HepG2 (cell line): Measurements from ENCODE around the gene TOM1L2. TPM values are rescaled to one million over a fixed set of nuclear protein-coding genes. Genes with fewer than 3 reads are reported as not detected.

Experiments
- ATAC-seq: fragments of 200-7000 bp; cut with Tn5 transposase; 3 replicates; pipeline ENCODE4 v1.9.1; 2020; ENCODE audit warnings: mild to moderate bottlenecking, moderate library complexity
- BruUV-seq: library from RNA; stranded (reverse); fragments of 400-500 nt; replicated peaks from 2 replicates; lab custom pipeline; 2021; lab: Mats Ljungman, UMichigan
- CTCF ChIA-PET: fragments of 300-600 bp; formaldehyde crosslinking; extraction: SDS; loops from one replicate; lab custom pipeline; 2021; ENCODE audit warnings: low total read pairs, inconsistent platforms, low intra/inter-chr PET ratio; lab: Yijun Ruan, JAX
- POLR2A ChIA-PET: fragments of 350-600 bp; sonication (Branson Sonifier 250); formaldehyde crosslinking; loops from one replicate; lab custom pipeline; 2020; ENCODE audit warnings: antibody characterized with exemption, inconsistent platforms; lab: Yijun Ruan, JAX
- DNase-seq: peaks from one replicate; pipeline ENCODE4 v3.0.0-alpha.2; 2015; ENCODE audit warnings: low spot score
- FAIRE-seq: peaks from 3 replicates; lab custom pipeline; 2011; peaks lifted over from hg19 to GRCh38; lab: Jason Lieb, UNC
- H2AFZ ChIP-seq: one replicate; pipeline ENCODE4 v1.6.1; 2011; ENCODE audit warnings: low read length, inconsistent platforms
- H3K27ac ChIP-seq: fragments of 300-600 bp; 3 replicates; pipeline ENCODE4 v1.8.0; 2011; ENCODE audit warnings: mixed run types, mild to moderate bottlenecking, mixed read lengths, low read length, inconsistent platforms; ENCODE audit not compliant: insufficient read depth; ENCODE audit errors: extremely low read length
- H3K27me3 ChIP-seq, 2 experiments: fragments of 200-600 bp in 1 of 2; 2 replicates in 1 of 2; 3 replicates in 1 of 2; pipeline versions ENCODE4 v1.6.0 to v1.8.0; 2011; ENCODE audit warnings: low read length in 2 of 2, mild to moderate bottlenecking in 2 of 2, moderate library complexity in 2 of 2, inconsistent platforms in 1 of 2; ENCODE audit not compliant: insufficient read depth in 2 of 2, control insufficient read depth in 1 of 2
- H3K36me3 ChIP-seq, 2 experiments: fragments of 200-600 bp in 1 of 2; replicated peaks in 1 of 2; 2 replicates in 1 of 2; 3 replicates in 1 of 2; pipeline versions ENCODE4 v1.5.1 to v1.8.0; 2011; ENCODE audit warnings: low read length in 2 of 2, inconsistent platforms in 1 of 2; ENCODE audit not compliant: insufficient read depth in 2 of 2, control insufficient read depth in 1 of 2
- H3K4me1 ChIP-seq: 2 replicates; pipeline ENCODE4 v1.5.1; 2012; ENCODE audit warnings: low read length, inconsistent platforms; ENCODE audit not compliant: insufficient read depth
- H3K4me2 ChIP-seq: 2 replicates; pipeline ENCODE4 v1.6.0; 2011; ENCODE audit warnings: low read depth, low read length, inconsistent platforms
- H3K4me3 ChIP-seq, 3 experiments: fragments of 200-600 bp in 1 of 3; sonication (generic), shearing (Covaris generic) in 1 of 3; replicated peaks in 1 of 3; 2 replicates each; pipeline ENCODE4 v1.5.1; 2011 to 2016; ENCODE audit warnings: low read length in 3 of 3, inconsistent platforms in 2 of 3, low read depth in 2 of 3, mild to moderate bottlenecking in 2 of 3, control low read depth in 1 of 3, mixed read lengths in 1 of 3; ENCODE audit not compliant: insufficient read depth in 1 of 3
- H3K79me2 ChIP-seq: one replicate; pipeline ENCODE4 v1.6.1; 2011; ENCODE audit warnings: low read length, inconsistent platforms; ENCODE audit not compliant: insufficient read depth
- H3K9ac ChIP-seq: 2 replicates; pipeline ENCODE4 v1.6.0; 2011; ENCODE audit warnings: mild to moderate bottlenecking, low read depth, low read length, inconsistent platforms; ENCODE audit not compliant: insufficient read depth
- H3K9me3 ChIP-seq: 2 replicates; pipeline ENCODE4 v1.5.1; 2012; ENCODE audit warnings: mild to moderate bottlenecking, low read length
- H4K20me1 ChIP-seq: 2 replicates; pipeline ENCODE4 v1.6.0; 2011; ENCODE audit warnings: inconsistent platforms, mild to moderate bottlenecking, low read length, moderate library complexity; ENCODE audit not compliant: insufficient read depth
- AKAP8 ChIP-seq: sonication (generic); formaldehyde crosslinking; IDR thresholded peaks from 2 replicates; pipeline ENCODE4 v1.5.1; 2020; ENCODE audit warnings: mild to moderate bottlenecking, missing genetic modification reagents
- HMG20A ChIP-seq: IDR thresholded peaks from 2 replicates; pipeline ENCODE4 v1.6.1; 2016; ENCODE audit warnings: borderline replicate concordance
- JARID2 ChIP-seq: sonication (generic); formaldehyde crosslinking; IDR thresholded peaks from 2 replicates; pipeline ENCODE4 v1.8.1; 2023; ENCODE audit warnings: missing genetic modification reagents, inconsistent platforms; ENCODE audit not compliant: insufficient replicate concordance
- KLF12 ChIP-seq: sonication (generic); formaldehyde crosslinking; IDR thresholded peaks from 2 replicates; pipeline ENCODE4 v1.4.0; 2020; ENCODE audit warnings: missing genetic modification reagents, borderline replicate concordance
- KLF9 ChIP-seq: IDR thresholded peaks from 2 replicates; pipeline ENCODE4 v1.6.1; 2016; ENCODE audit warnings: low read depth
- POGZ ChIP-seq: sonication (generic); formaldehyde crosslinking; IDR thresholded peaks from 2 replicates; pipeline ENCODE4 v1.4.0; 2020; ENCODE audit warnings: mild to moderate bottlenecking, missing genetic modification reagents
- RNF2 ChIP-seq: fragments of 450-650 bp; conservative IDR thresholded peaks from 2 replicates; pipeline ENCODE4 v1.6.1; 2016; ENCODE audit warnings: low read depth
- SMARCC2 ChIP-seq: fragments of 450-650 bp; IDR thresholded peaks from 2 replicates; pipeline ENCODE4 v1.6.1; 2017; ENCODE audit warnings: antibody characterized with exemption, mild to moderate bottlenecking
- TFDP1 ChIP-seq: IDR thresholded peaks from 2 replicates; pipeline ENCODE4 v1.6.1; 2016; ENCODE audit warnings: missing compliant biosample characterization, missing genetic modification reagents, borderline replicate concordance
- THAP8 ChIP-seq: sonication (generic); formaldehyde crosslinking; IDR thresholded peaks from 2 replicates; pipeline ENCODE4 v1.5.1; 2020; ENCODE audit warnings: missing genetic modification reagents, mild to moderate bottlenecking, borderline replicate concordance
- ZNF607 ChIP-seq: sonication (generic); formaldehyde crosslinking; IDR thresholded peaks from 2 replicates; pipeline ENCODE4 v1.5.1; 2020; ENCODE audit warnings: missing genetic modification reagents, mild to moderate bottlenecking, borderline replicate concordance
- ZNF773 ChIP-seq: sonication (generic); formaldehyde crosslinking; IDR thresholded peaks from 2 replicates; pipeline ENCODE4 v1.4.0; 2020; ENCODE audit warnings: missing genetic modification reagents, borderline replicate concordance
- ZZZ3 ChIP-seq: sonication (generic); formaldehyde crosslinking; IDR thresholded peaks from 2 replicates; pipeline ENCODE4 v1.4.0; 2020; ENCODE audit warnings: missing genetic modification reagents, mild to moderate bottlenecking, borderline replicate concordance
- WGBS: methylation state at CpG from one replicate; pipeline ENCODE4 v1.1.6; 2017; ENCODE audit warnings: low lambda C conversion rate; 5-methylcytosine and 5-hydroxymethylcytosine counted together
- in situ Hi-C: cut with HindIII; loops from 2 replicates; pipeline ENCODE4 v1.10.0; 2017; ENCODE audit warnings: low pct_unique_long_range_greater_than_20kb; ENCODE audit not compliant: extremely low pct_ligation_motif_present
- intact Hi-C: fragments of 100-400 bp; cut with micrococcal nuclease; formaldehyde crosslinking; loops from one replicate; pipeline ENCODE4 v1.10.0; 2022; ENCODE audit not compliant: unreplicated experiment
- polyA plus RNA-seq, 8 experiments: library from polyadenylated mRNA; depleted of rRNA in 3 of 8; stranded (reverse) in 7 of 8; unstranded in 1 of 8; fragments of >200 nt; fragmentation: Illumina TruSeq in 4 of 8; extraction: Trizol in 4 of 8; gene quantifications; 2 replicates each; pipeline versions ENCODE4 v1.2.1 to v1.2.3, GENCODE V29; 2011 to 2016; ENCODE audit warnings: low read depth in 4 of 8, missing spikeins in 1 of 8, mixed read lengths in 1 of 8; ENCODE audit not compliant: insufficient read depth in 1 of 8
- total RNA-seq, 5 experiments: library from RNA; depleted of rRNA; stranded (reverse); fragments of >200 nt; fragmentation: Illumina TruSeq; extraction: Trizol; gene quantifications; 2 replicates each; pipeline ENCODE4 v1.2.3, GENCODE V29; 2016; ENCODE audit warnings: low read depth in 1 of 5

The TOM1L2 gene
- total and polyA plus RNA-seq, 2 of the 13 experiments (the other 11 are each of a cell fraction or from before 2014, with no cell fraction given): 4.7 to 7.4 TPM

- ATAC-seq: no peak
- in situ Hi-C loops (no loop called here), intact Hi-C loops (no loop called here)
- Histone ChIP-seq H3K36me3 (no peaks in the 10 kb centered on the region), H3K27me3 (no peaks in the 10 kb centered on the region), H3K27ac (no peak overlapping the region), H3K4me1 (peaks cover 48% of the 10 kb centered on the region), H3K79me2 (no peaks in the 10 kb centered on the region), H3K9me3 (no peaks in the 10 kb centered on the region), H3K4me2 (no peak overlapping the region), H3K9ac (no peak overlapping the region), H4K20me1 (no peaks in the 10 kb centered on the region), H2AFZ (no peak overlapping the region), H3K4me3 (no peak overlapping the region)
- ChIA-PET POLR2A (no interaction called here), CTCF (no interaction called here)
- WGBS: 91% methylated on average over 4 of the region's 4 CpGs
- no TSS peak for BruUV-seq
- TF ChIP-seq ZNF773 (CRISPR knock-in tag) (no peak), KLF9 (CRISPR knock-in tag) (no peak), ZZZ3 (CRISPR knock-in tag) (no peak), THAP8 (CRISPR knock-in tag) (no peak), SMARCC2 (no peak), POGZ (CRISPR knock-in tag) (no peak), AKAP8 (no peak), KLF12 (CRISPR knock-in tag) (no peak), HMG20A (CRISPR knock-in tag) (no peak), JARID2 (CRISPR knock-in tag) (no peak), TFDP1 (no peak), ZNF607 (no peak), RNF2 (no peak)
- FAIRE-seq: no peak
- no peak for DNase-seq
Observed at GRCh38 chr17:17937201-17937853, 34.9 kb downstream of the TOM1L2 start.
